ENCODE measurements around the gene KATNBL1.

- TF ChIP-seq POLR2AphosphoS5 (IDR thresholded peaks at IDR 0.05) = no peak
- no peak for TF ChIP-seq CTCF (IDR thresholded peaks at IDR 0.05)
- no peak for TF ChIP-seq POLR2A (IDR thresholded peaks at IDR 0.05; ENCODE audit: low read depth)
Measured at GRCh38 chr15:34243226-34243625, 33.3 kb upstream of the KATNBL1 start.
